Upper lobe of left lung (tissue), 4 donors: ENCODE data around the gene STARD4.

ENCODE experiments used
- POLR2A ChIP-seq, 4 donors: fragments of 450-650 bp; IDR thresholded peaks; one replicate each; pipeline ENCODE4 v1.5.1; 2016 to 2017; ENCODE audit warnings: antibody characterized with exemption in 4 of 4, mild to moderate bottlenecking in 2 of 4
- TF ChIP-seq, protein P1 (sequence below), 6 experiments: fragments of 450-650 bp in 4 of 6; fragments of 200-600 bp in 2 of 6; sonication (generic) in 2 of 6; IDR thresholded peaks; one replicate each; pipeline ENCODE4 v1.5.1; 2016 to 2019; ENCODE audit warnings: antibody characterized with exemption in 6 of 6

DNA sequence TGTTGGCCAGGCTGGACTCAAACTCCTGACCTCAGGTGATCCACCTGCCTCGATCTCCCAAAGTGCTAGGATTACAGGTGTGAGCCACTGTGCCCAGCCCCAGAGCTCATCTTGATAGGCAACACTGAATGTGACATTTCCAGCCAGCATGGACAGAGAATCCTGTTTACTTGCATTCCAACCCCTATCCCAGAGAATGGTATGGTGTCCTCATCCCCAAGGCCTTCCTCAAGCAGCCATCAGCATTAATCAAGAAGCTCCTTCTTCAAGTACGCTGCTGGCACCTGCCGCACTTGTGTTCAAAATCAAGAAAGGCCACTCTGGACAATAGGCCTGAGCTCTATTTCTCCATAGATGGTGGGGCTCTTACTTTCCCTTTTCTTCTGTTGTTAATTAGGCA is 40.2 kb downstream of the STARD4 start:
- TF ChIP-seq, protein P1, sequence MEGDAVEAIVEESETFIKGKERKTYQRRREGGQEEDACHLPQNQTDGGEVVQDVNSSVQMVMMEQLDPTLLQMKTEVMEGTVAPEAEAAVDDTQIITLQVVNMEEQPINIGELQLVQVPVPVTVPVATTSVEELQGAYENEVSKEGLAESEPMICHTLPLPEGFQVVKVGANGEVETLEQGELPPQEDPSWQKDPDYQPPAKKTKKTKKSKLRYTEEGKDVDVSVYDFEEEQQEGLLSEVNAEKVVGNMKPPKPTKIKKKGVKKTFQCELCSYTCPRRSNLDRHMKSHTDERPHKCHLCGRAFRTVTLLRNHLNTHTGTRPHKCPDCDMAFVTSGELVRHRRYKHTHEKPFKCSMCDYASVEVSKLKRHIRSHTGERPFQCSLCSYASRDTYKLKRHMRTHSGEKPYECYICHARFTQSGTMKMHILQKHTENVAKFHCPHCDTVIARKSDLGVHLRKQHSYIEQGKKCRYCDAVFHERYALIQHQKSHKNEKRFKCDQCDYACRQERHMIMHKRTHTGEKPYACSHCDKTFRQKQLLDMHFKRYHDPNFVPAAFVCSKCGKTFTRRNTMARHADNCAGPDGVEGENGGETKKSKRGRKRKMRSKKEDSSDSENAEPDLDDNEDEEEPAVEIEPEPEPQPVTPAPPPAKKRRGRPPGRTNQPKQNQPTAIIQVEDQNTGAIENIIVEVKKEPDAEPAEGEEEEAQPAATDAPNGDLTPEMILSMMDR (IDR thresholded peaks at IDR 0.05): no peak
- TF ChIP-seq POLR2A (IDR thresholded peaks at IDR 0.05): no peak
